RKO (cell line): ENCODE data around the gene ECI1.
A peak's percentile ranks its signal among the peaks of the same experiment; 100 is the strongest.
"Not testable (repeated sequence)": the region's sequence is repeated elsewhere in the genome, so short reads cannot be mapped to it uniquely, and the experiment has no call there.

ENCODE experiments used
- DNase-seq: peaks from one replicate; pipeline ENCODE4 v3.0.0-alpha.2; 2016; ENCODE audit warnings: low spot score

Gene ECI1

GRCh38 chr16:2210386-2211365 lies 40.7 kb downstream of the ECI1 start, which contains the start of gene BRICD5:
Gene BRICD5, minus strand, starts transcription at chr16:2210863. Its CDS starts 30 bp downstream, at chr16:2210833.
- no peak for DNase-seq

GRCh38 chr16:2210009-2210332 lies 41.4 kb downstream of the ECI1 start:
- no peak for DNase-seq

- no peak for DNase-seq
Observed at GRCh38 chr16:2209258-2210008, 42.0 kb downstream of the ECI1 start.

- DNase-seq: no peak
Observed at GRCh38 chr16:2208772-2209171, 42.6 kb downstream of the ECI1 start.

- DNase-seq: no peak
Observed at GRCh38 chr16:2208308-2208707, 43.1 kb downstream of the ECI1 start.

GRCh38 chr16:2207872-2208271 lies 43.5 kb downstream of the ECI1 start:
- no peak for DNase-seq

GRCh38 chr16:2206780-2207433 lies 44.5 kb downstream of the ECI1 start:
- DNase-seq: no peak

GRCh38 chr16:2206420-2206779 lies 45.0 kb downstream of the ECI1 start:
- DNase-seq: no peak

- peak; percentile 71 for DNase-seq
Observed at GRCh38 chr16:2205967-2206313, 45.4 kb downstream of the ECI1 start.

GRCh38 chr16:2205104-2205966 lies 46.1 kb downstream of the ECI1 start, which contains the start of gene MLST8:
Gene MLST8, plus strand, starts transcription at chr16:2205454. Its CDS starts 632 bp downstream, at chr16:2206086.
- peak; percentile 83 for DNase-seq

GRCh38 chr16:2204416-2205103 lies 46.8 kb downstream of the ECI1 start:
- no peak for DNase-seq

GRCh38 chr16:2203119-2203688 lies 48.2 kb downstream of the ECI1 start:
- not testable (repeated sequence) for DNase-seq

GRCh38 chr16:2200313-2200712 lies 51.1 kb downstream of the ECI1 start:
- DNase-seq: no peak

GRCh38 chr16:2199621-2200139 lies 51.7 kb downstream of the ECI1 start:
- DNase-seq: no peak

- no peak for DNase-seq
Observed at GRCh38 chr16:2199095-2199494, 52.3 kb downstream of the ECI1 start.

- no peak for DNase-seq
Observed at GRCh38 chr16:2198283-2198682, 53.1 kb downstream of the ECI1 start.

- DNase-seq: no peak
Observed at GRCh38 chr16:2197765-2198164, 53.6 kb downstream of the ECI1 start.

- no peak for DNase-seq
Observed at GRCh38 chr16:2196981-2197511, 54.3 kb downstream of the ECI1 start.

- DNase-seq: no peak
Observed at GRCh38 chr16:2196162-2196980, 55.0 kb downstream of the ECI1 start, which contains the start of gene CASKIN1. Gene CASKIN1, minus strand, starts transcription at chr16:2196605. Its CDS starts 173 bp downstream, at chr16:2196432.
